ENCODE results near the gene FPR2.

FPR2 gene

GRCh38 chr19:51786646-51787494, 25.9 kb downstream of the FPR2 start:
- DNase-seq (ENCODE audit: low read depth), result no peak
- TF ChIP-seq CTCF (conservative IDR thresholded peaks at IDR 0.05; ENCODE audit: control insufficient read depth, insufficient read depth, low read depth, low read length), result no peak
- H3K4me3 ChIP-seq (ENCODE audit: control insufficient read depth, low read depth, low read length), result no peak overlapping the region

DNA sequence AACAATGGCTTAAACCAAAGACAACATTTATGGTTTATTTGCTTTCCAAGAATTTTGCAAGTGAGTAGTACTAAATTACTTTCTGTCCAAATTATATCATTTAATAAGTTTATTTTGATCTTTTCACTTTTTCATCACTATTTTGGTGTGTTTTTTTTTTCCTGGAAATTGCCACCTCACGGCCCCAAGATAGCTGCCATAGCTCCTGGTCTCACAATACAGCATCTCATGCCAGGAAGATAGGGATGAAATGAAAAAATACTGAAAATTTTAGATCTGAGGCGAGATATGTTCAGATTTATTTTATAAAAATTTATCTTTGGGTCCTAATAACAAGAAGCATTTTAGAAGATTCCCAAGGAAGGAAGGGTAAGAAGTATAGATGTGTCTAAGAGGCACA, 27.0 kb downstream of the FPR2 start:
- no peak for DNase-seq (ENCODE audit: low read depth)
- TF ChIP-seq CTCF (conservative IDR thresholded peaks at IDR 0.05; ENCODE audit: control insufficient read depth, insufficient read depth, low read depth, low read length), result no peak
- no peak overlapping the region for H3K4me3 ChIP-seq (ENCODE audit: control insufficient read depth, low read depth, low read length)

DNA sequence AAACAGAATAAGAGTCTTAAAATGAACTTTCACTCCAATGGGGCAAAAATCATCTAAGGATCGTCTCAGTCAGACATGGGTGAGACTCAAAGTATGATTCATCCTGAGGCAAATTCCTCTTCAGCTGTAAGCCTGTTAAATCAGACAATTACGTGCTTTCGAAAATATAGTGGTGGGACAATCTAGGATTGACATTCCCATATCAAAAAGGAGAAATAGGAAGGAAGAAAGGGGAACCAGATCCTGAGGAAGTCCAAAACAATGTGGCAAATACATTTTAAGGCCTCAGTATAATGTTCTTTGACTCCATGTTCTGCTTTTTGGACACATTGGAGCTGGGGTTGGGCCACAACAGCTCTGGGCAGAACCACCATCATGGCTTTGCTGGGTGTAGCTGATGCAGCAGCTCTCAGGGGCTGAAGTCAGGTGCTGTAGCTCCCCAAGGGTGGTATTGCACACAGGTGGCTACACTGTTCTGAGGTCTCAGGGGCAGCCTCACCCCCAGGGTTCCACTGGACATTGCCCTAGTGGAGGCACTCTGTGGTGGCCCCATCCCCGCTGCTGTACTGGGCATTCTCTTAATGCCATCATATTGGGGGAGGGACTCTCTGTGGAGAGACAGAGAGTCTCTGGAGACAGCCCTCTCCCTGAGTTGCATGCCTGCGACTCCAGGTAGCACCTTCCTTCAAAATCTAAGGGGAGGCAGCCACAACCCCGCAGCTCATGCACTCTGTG, 28.2 kb downstream of the FPR2 start:
- TF ChIP-seq CTCF (conservative IDR thresholded peaks at IDR 0.05; ENCODE audit: control insufficient read depth, insufficient read depth, low read depth, low read length), result no peak
- H3K4me3 ChIP-seq (ENCODE audit: control insufficient read depth, low read depth, low read length), result no peak overlapping the region

GRCh38 chr19:51792932-51793331, 32.0 kb downstream of the FPR2 start:
- DNase-seq (ENCODE audit: low read depth), result no peak
- TF ChIP-seq CTCF (conservative IDR thresholded peaks at IDR 0.05; ENCODE audit: control insufficient read depth, insufficient read depth, low read depth, low read length), result no peak
- no peak overlapping the region for H3K4me3 ChIP-seq (ENCODE audit: control insufficient read depth, low read depth, low read length)

More for the DNA sequence above, 28.2 kb downstream of the FPR2 start:
- DNase-seq (ENCODE audit: low read depth), result peak; percentile 40

DNA sequence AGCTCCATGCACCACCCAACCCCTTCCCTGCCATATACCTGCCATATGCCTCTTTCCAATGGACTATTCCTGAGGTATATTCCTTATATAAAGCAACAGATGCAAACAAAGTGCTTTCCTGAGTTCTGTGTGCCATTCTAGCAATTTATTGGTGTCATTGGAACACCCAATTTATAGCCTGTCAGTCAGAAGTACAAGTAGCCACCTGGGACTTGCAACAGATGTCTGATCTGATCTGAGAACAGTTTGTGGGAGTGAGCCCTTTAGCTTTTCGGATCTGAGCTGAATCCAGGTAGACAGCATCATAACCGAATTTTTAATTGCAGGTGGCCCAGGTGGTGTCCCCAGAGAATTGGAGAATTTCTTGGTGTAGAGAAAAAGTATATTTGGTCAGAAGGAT, 33.0 kb downstream of the FPR2 start:
- no peak for TF ChIP-seq CTCF (conservative IDR thresholded peaks at IDR 0.05; ENCODE audit: control insufficient read depth, insufficient read depth, low read depth, low read length)
- H3K4me3 ChIP-seq (ENCODE audit: control insufficient read depth, low read depth, low read length), result no peak overlapping the region
- DNase-seq (ENCODE audit: low read depth), result no peak

DNA sequence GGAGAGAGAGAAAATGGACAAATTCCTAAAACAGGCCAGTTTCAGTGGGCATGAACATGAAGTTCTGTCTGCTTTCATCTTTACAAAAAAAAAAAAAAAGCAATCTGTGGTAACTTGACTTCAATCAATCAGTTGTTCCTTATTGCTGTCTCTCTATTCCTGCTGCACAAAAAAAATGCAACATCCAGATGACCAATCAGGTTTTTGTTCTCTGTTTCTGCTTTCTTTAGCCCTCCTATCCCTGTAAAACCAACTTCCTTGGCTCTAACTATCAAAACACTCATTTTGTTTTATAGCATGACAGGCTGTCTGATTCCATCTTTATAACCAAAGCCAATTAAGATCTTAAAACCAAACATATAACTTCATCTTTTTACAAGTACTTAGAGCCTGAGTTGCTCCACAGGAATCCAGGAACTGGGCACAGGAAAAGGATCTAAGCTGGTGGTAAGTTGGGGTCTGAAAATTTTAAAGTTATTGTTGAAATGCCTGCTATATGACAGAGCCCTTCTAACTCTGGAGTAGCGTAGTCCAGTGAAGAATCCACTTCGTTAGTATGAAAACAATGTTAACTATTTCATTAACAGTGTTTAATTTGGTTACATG, 34.0 kb downstream of the FPR2 start, which contains the start of gene FPR3:
Gene FPR3, plus strand, starts transcription at position 273 of the 606 bp plus-strand sequence. CDS start 28,592 bp downstream, outside the sequence.
- TF ChIP-seq CTCF (conservative IDR thresholded peaks at IDR 0.05; ENCODE audit: control insufficient read depth, insufficient read depth, low read depth, low read length), result no peak
- H3K4me3 ChIP-seq (ENCODE audit: control insufficient read depth, low read depth, low read length), result no peak within 1 kb of the TSS
- no peak for DNase-seq (ENCODE audit: low read depth)

Data from fibroblast of mammary gland (primary cell).